Measurements from ENCODE around the gene SLFN12L.
"Not testable (repeated sequence)": the region's sequence is repeated elsewhere in the genome, so short reads cannot be mapped to it uniquely, and the experiment has no call there.

The SLFN12L gene

GRCh38 chr17:35537601-35538141 lies at the start of gene SLFN12L:
Gene SLFN12L, minus strand, starts transcription at chr17:35537678. Its CDS starts 15,314 bp downstream, at chr17:35522364.
- DNase-seq = no peak

GRCh38 chr17:35586569-35587073 lies 49.1 kb upstream of the SLFN12L start:
- peak in 1 of 51 donors; percentile 33 for DNase-seq

- no peak for DNase-seq
Measured at GRCh38 chr17:35584061-35584460, 46.6 kb upstream of the SLFN12L start.

GRCh38 chr17:35578929-35579432 lies 41.5 kb upstream of the SLFN12L start:
- no peak for DNase-seq

GRCh38 chr17:35578197-35578928 lies 40.9 kb upstream of the SLFN12L start, which contains the start of gene PEX12:
Gene PEX12, minus strand, starts transcription at chr17:35578571. Its CDS starts 550 bp downstream, at chr17:35578021.
- DNase-seq = peak; percentile 27 to 97 (median 88)

GRCh38 chr17:35577830-35578196 lies 40.3 kb upstream of the SLFN12L start:
- DNase-seq = peak in 1 of 51 donors; percentile 4

GRCh38 chr17:35575759-35576158 lies 38.3 kb upstream of the SLFN12L start:
- DNase-seq = no peak

GRCh38 chr17:35569405-35569804 lies 31.9 kb upstream of the SLFN12L start:
- no peak for DNase-seq

- DNase-seq = peak in 1 of 51 donors; percentile 17
Measured at GRCh38 chr17:35568561-35568960, 31.1 kb upstream of the SLFN12L start.

GRCh38 chr17:35566968-35567367 lies 29.5 kb upstream of the SLFN12L start:
- DNase-seq = no peak

- DNase-seq = not testable (repeated sequence)
Measured at GRCh38 chr17:35563181-35563580, 25.7 kb upstream of the SLFN12L start.

GRCh38 chr17:35560703-35561102 lies 23.2 kb upstream of the SLFN12L start, which contains the start of gene SLFN14:
Gene SLFN14, minus strand, starts transcription at chr17:35560819. Its CDS starts 2,757 bp downstream, at chr17:35558062.
- DNase-seq = no peak

- DNase-seq = no peak
Measured at GRCh38 chr17:35559495-35560210, 22.2 kb upstream of the SLFN12L start.

GRCh38 chr17:35557353-35557752 lies 19.9 kb upstream of the SLFN12L start:
- no peak for DNase-seq

GRCh38 chr17:35555691-35556090 lies 18.2 kb upstream of the SLFN12L start:
- DNase-seq = no peak

GRCh38 chr17:35554668-35555067 lies 17.2 kb upstream of the SLFN12L start:
- no peak for DNase-seq

- no peak for DNase-seq
Measured at GRCh38 chr17:35553310-35553709, 15.8 kb upstream of the SLFN12L start.

GRCh38 chr17:35548978-35549377 lies 11.5 kb upstream of the SLFN12L start:
- no peak for DNase-seq

GRCh38 chr17:35548208-35548810 lies 10.8 kb upstream of the SLFN12L start:
- DNase-seq = peak in 3 of 51 donors; percentile 10 to 17 (median 11)

- DNase-seq = no peak
Measured at GRCh38 chr17:35546487-35546886, 9.0 kb upstream of the SLFN12L start.

GRCh38 chr17:35545150-35545549 lies 7.7 kb upstream of the SLFN12L start:
- DNase-seq = no peak

GRCh38 chr17:35543856-35544255 lies 6.4 kb upstream of the SLFN12L start:
- DNase-seq = no peak
